Lung (tissue), 12 donors: Measurements from ENCODE around the gene CD2. TPM values are rescaled to one million over a fixed set of nuclear protein-coding genes. Genes with fewer than 3 reads are reported as not detected.

Source experiments
- ATAC-seq: fragments of 200-7000 bp; cut with Tn5 transposase; one replicate; pipeline ENCODE4 v1.9.1; 2020; ENCODE audit warnings: moderate number of reproducible peaks; ENCODE audit not compliant: insufficient read depth, low FRiP score
- DNase-seq, 3 donors: peaks; one replicate each; pipeline ENCODE4 v3.0.0-alpha.2; 2013 to 2017
- H3K27ac ChIP-seq, 2 donors: one replicate each; pipeline ENCODE4 v1.5.1; 2013; ENCODE audit warnings: mild to moderate bottlenecking in 2 of 2, moderate library complexity in 2 of 2, control low read depth in 1 of 2, inconsistent platforms in 1 of 2, low read depth in 1 of 2, low read length in 1 of 2
- H3K27me3 ChIP-seq, 3 donors: one replicate each; pipeline ENCODE4 v1.5.1; 2013; ENCODE audit warnings: low read length in 2 of 3; ENCODE audit not compliant: control insufficient read depth in 3 of 3, insufficient read depth in 3 of 3
- H3K36me3 ChIP-seq, 4 donors: one replicate each; pipeline ENCODE4 v1.5.1; 2013; ENCODE audit warnings: low read length in 4 of 4, mild to moderate bottlenecking in 1 of 4, moderate library complexity in 1 of 4; ENCODE audit not compliant: control insufficient read depth in 4 of 4, insufficient read depth in 4 of 4
- H3K4me1 ChIP-seq, 5 donors: one replicate each; pipeline ENCODE4 v1.5.1; 2013; ENCODE audit warnings: low read length in 5 of 5, mild to moderate bottlenecking in 2 of 5, moderate library complexity in 1 of 5; ENCODE audit not compliant: control insufficient read depth in 5 of 5, insufficient read depth in 5 of 5
- H3K4me3 ChIP-seq: one replicate; pipeline ENCODE4 v1.5.1; 2013; ENCODE audit warnings: mild to moderate bottlenecking, control low read depth, moderate library complexity
- H3K9ac ChIP-seq, 2 donors: one replicate each; pipeline ENCODE4 v1.5.1; 2013; ENCODE audit warnings: low read length in 2 of 2, control low read depth in 1 of 2; ENCODE audit not compliant: insufficient read depth in 1 of 2
- H3K9me3 ChIP-seq, 4 donors: one replicate each; pipeline ENCODE4 v1.5.1; 2013; ENCODE audit warnings: low read length in 3 of 4, mild to moderate bottlenecking in 1 of 4, moderate library complexity in 1 of 4; ENCODE audit not compliant: control insufficient read depth in 4 of 4, insufficient read depth in 3 of 4
- WGBS, 2 donors: extraction: QIAGEN DNeasy Blood & Tissue Kit; methylation state at CpG; one replicate each; pipeline ENCODE4 v1.1.7; 2013; 5-methylcytosine and 5-hydroxymethylcytosine counted together
- polyA plus RNA-seq, 2 donors: library from polyadenylated mRNA; stranded (reverse); fragments of 200-250 nt; gene quantifications; one replicate each; pipeline ENCODE4 v1.2.1, GENCODE V29; 2013
- total RNA-seq, 2 donors: library from RNA; depleted of rRNA in 1 of 2; stranded (reverse); fragments of >200 nt in 1 of 2; gene quantifications; one replicate each; pipeline ENCODE4 v1.2.1, GENCODE V29; 2014 to 2021
- TF ChIP-seq, protein P1 (sequence below): IDR thresholded peaks from 2 replicates; pipeline ENCODE4 v1.5.1; 2012; ENCODE audit warnings: mild to moderate bottlenecking; ENCODE audit errors: control extremely low read depth, extremely low read depth
- donor health status: control.
- donor health status: control.
- donor health status: Bipolar disorder and iron deficiency.
- donor health status: healthy.
- donor health status: DM: yes; HTN: yes; CAD: no.

Gene CD2
- total and polyA plus RNA-seq, 4 donors = 2.4 to 5.2 (median 4.9) TPM

DNA sequence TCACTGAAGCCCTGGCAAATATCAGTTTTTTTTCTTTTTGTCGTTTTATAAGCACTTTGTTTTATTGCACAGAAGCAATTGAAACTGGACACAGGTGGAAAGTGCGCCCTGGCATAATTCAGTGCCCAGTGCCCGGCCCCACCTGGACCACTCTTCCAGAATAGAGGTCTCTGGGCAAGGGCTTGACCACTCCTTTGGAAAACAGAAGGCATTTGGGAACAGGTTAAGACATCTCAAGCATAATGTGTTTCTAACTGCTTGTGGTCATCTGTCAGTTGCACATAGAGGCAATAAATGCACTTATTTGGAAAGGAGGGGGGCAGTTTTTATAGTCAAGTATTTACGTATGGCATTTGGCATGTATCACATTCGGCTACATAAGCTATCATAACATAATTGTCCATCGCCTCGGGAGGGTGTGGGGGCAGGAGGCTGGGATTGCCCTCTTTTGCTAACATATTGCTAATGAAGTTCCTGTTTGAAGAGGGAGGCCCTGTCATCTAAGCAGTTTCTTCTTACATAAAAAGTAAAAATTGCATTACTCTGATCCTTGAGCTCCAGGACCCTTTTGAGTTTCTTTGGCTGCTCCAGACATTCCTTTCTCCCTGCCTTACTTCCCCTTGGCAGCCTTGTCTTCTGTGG, 14.7 kb upstream of the CD2 start:
- WGBS, 2 donors = 75 to 84% methylated on average over 7 of the region's 7 CpGs
- H3K9me3 ChIP-seq = peaks cover 2 to 19% (median 11%) of the 10 kb centered on the region in 4 donors
- H3K27ac ChIP-seq = no peak overlapping the region
- TF ChIP-seq, protein P1, sequence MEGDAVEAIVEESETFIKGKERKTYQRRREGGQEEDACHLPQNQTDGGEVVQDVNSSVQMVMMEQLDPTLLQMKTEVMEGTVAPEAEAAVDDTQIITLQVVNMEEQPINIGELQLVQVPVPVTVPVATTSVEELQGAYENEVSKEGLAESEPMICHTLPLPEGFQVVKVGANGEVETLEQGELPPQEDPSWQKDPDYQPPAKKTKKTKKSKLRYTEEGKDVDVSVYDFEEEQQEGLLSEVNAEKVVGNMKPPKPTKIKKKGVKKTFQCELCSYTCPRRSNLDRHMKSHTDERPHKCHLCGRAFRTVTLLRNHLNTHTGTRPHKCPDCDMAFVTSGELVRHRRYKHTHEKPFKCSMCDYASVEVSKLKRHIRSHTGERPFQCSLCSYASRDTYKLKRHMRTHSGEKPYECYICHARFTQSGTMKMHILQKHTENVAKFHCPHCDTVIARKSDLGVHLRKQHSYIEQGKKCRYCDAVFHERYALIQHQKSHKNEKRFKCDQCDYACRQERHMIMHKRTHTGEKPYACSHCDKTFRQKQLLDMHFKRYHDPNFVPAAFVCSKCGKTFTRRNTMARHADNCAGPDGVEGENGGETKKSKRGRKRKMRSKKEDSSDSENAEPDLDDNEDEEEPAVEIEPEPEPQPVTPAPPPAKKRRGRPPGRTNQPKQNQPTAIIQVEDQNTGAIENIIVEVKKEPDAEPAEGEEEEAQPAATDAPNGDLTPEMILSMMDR = no peak
- H3K4me3 ChIP-seq = no peak overlapping the region
- peaks cover 0 to 9% (median 5%) of the 10 kb centered on the region in 5 donors for H3K4me1 ChIP-seq
- no peak overlapping the region for H3K9ac ChIP-seq
- ATAC-seq (no peak), DNase-seq (peak in 2 of 3 donors; percentile 59 to 75)
- no peaks in the 10 kb centered on the region for H3K27me3 ChIP-seq
- no peaks in the 10 kb centered on the region for H3K36me3 ChIP-seq

DNA sequence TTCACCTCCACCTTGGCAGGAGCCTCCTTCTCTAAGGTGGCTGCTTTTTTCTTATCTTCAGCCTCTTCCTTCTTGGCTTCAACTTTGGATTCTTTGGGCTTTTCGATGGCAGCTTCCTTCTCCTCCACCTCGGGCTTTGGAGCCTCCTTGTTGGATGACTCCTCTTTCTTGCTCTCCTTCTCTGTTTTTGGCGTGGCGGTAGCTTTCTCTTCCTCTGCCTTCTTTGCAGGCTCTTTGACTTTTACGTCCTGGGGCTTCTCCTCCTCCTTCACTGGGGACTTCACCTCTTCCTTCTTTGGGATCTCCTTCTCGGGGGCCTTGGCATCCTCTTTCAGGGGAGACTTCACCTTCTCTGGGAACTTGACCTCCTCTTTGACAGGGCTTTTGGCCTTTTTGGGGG, 13.9 kb upstream of the CD2 start:
- Histone ChIP-seq H3K4me1 (peaks cover 0 to 9% (median 5%) of the 10 kb centered on the region in 5 donors), H3K9ac (no peak overlapping the region), H3K27me3 (no peaks in the 10 kb centered on the region), H3K9me3 (peaks cover 2 to 21% (median 13%) of the 10 kb centered on the region in 4 donors), H3K27ac (no peak overlapping the region), H3K4me3 (no peak overlapping the region), H3K36me3 (no peaks in the 10 kb centered on the region)
- 94 to 95% methylated on average over 6 of the region's 6 CpGs for WGBS, 2 donors
- TF ChIP-seq, protein P1 = no peak
- DNase-seq = no peak
- no peak for ATAC-seq

DNA sequence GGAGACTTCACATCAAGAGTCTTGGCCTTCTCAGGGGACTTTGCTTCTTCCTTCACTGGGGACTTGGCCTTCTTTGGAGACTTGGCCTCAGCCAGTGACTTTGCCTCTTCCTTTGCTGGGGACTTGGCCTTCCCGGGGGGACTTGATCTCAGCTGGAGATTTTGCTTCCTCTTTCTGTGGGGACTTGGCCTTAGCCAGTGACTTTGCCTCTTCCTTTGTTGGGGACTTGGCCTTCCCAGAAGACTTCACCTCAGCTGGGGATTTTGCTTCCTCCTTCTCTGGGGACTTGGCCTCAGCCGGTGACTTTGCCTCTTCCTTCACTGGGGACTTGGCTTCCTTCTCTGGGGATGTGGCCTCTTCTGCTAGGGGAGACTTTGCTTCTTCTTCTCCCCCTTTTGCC, 13.5 kb upstream of the CD2 start:
- DNase-seq (no peak), ATAC-seq (no peak)
- TF ChIP-seq, protein P1 = no peak
- Histone ChIP-seq H3K9me3 (peaks cover 2 to 21% (median 13%) of the 10 kb centered on the region in 4 donors), H3K27ac (no peak overlapping the region), H3K27me3 (no peaks in the 10 kb centered on the region), H3K4me1 (peaks cover 0 to 9% (median 5%) of the 10 kb centered on the region in 5 donors), H3K4me3 (no peak overlapping the region), H3K9ac (no peak overlapping the region), H3K36me3 (no peaks in the 10 kb centered on the region)
- WGBS, 2 donors = 23 to 67% methylated on average over 2 of the region's 2 CpGs
